HepG2 (cell line): Measurements from ENCODE around the gene BCL2A1. TPM values are rescaled to one million over a fixed set of nuclear protein-coding genes. Genes with fewer than 3 reads are reported as not detected.
"Not testable (repeated sequence)": the region's sequence is repeated elsewhere in the genome, so short reads cannot be mapped to it uniquely, and the experiment has no call there.

Experiments used
- ATAC-seq: fragments of 200-7000 bp; cut with Tn5 transposase; 3 replicates; pipeline ENCODE4 v1.9.1; 2020; ENCODE audit warnings: mild to moderate bottlenecking, moderate library complexity
- BruUV-seq: library from RNA; stranded (reverse); fragments of 400-500 nt; replicated peaks from 2 replicates; lab custom pipeline; 2021; lab: Mats Ljungman, UMichigan
- CTCF ChIA-PET: fragments of 300-600 bp; formaldehyde crosslinking; extraction: SDS; loops from one replicate; lab custom pipeline; 2021; ENCODE audit warnings: low total read pairs, inconsistent platforms, low intra/inter-chr PET ratio; lab: Yijun Ruan, JAX
- POLR2A ChIA-PET: fragments of 350-600 bp; sonication (Branson Sonifier 250); formaldehyde crosslinking; loops from one replicate; lab custom pipeline; 2020; ENCODE audit warnings: antibody characterized with exemption, inconsistent platforms; lab: Yijun Ruan, JAX
- DNase-seq: peaks from one replicate; pipeline ENCODE4 v3.0.0-alpha.2; 2015; ENCODE audit warnings: low spot score
- FAIRE-seq: peaks from 3 replicates; lab custom pipeline; 2011; peaks lifted over from hg19 to GRCh38; lab: Jason Lieb, UNC
- H2AFZ ChIP-seq: one replicate; pipeline ENCODE4 v1.6.1; 2011; ENCODE audit warnings: low read length, inconsistent platforms
- H3K27ac ChIP-seq: fragments of 300-600 bp; 3 replicates; pipeline ENCODE4 v1.8.0; 2011; ENCODE audit warnings: mixed run types, mild to moderate bottlenecking, mixed read lengths, low read length, inconsistent platforms; ENCODE audit not compliant: insufficient read depth; ENCODE audit errors: extremely low read length
- H3K27me3 ChIP-seq, 2 experiments: fragments of 200-600 bp in 1 of 2; 2 replicates in 1 of 2; 3 replicates in 1 of 2; pipeline versions ENCODE4 v1.6.0 to v1.8.0; 2011; ENCODE audit warnings: low read length in 2 of 2, mild to moderate bottlenecking in 2 of 2, moderate library complexity in 2 of 2, inconsistent platforms in 1 of 2; ENCODE audit not compliant: insufficient read depth in 2 of 2, control insufficient read depth in 1 of 2
- H3K36me3 ChIP-seq, 2 experiments: fragments of 200-600 bp in 1 of 2; replicated peaks in 1 of 2; 2 replicates in 1 of 2; 3 replicates in 1 of 2; pipeline versions ENCODE4 v1.5.1 to v1.8.0; 2011; ENCODE audit warnings: low read length in 2 of 2, inconsistent platforms in 1 of 2; ENCODE audit not compliant: insufficient read depth in 2 of 2, control insufficient read depth in 1 of 2
- H3K4me1 ChIP-seq: 2 replicates; pipeline ENCODE4 v1.5.1; 2012; ENCODE audit warnings: low read length, inconsistent platforms; ENCODE audit not compliant: insufficient read depth
- H3K4me2 ChIP-seq: 2 replicates; pipeline ENCODE4 v1.6.0; 2011; ENCODE audit warnings: low read depth, low read length, inconsistent platforms
- H3K4me3 ChIP-seq, 3 experiments: fragments of 200-600 bp in 1 of 3; sonication (generic), shearing (Covaris generic) in 1 of 3; replicated peaks in 1 of 3; 2 replicates each; pipeline ENCODE4 v1.5.1; 2011 to 2016; ENCODE audit warnings: low read length in 3 of 3, inconsistent platforms in 2 of 3, low read depth in 2 of 3, mild to moderate bottlenecking in 2 of 3, control low read depth in 1 of 3, mixed read lengths in 1 of 3; ENCODE audit not compliant: insufficient read depth in 1 of 3
- H3K79me2 ChIP-seq: one replicate; pipeline ENCODE4 v1.6.1; 2011; ENCODE audit warnings: low read length, inconsistent platforms; ENCODE audit not compliant: insufficient read depth
- H3K9ac ChIP-seq: 2 replicates; pipeline ENCODE4 v1.6.0; 2011; ENCODE audit warnings: mild to moderate bottlenecking, low read depth, low read length, inconsistent platforms; ENCODE audit not compliant: insufficient read depth
- H3K9me3 ChIP-seq: 2 replicates; pipeline ENCODE4 v1.5.1; 2012; ENCODE audit warnings: mild to moderate bottlenecking, low read length
- H4K20me1 ChIP-seq: 2 replicates; pipeline ENCODE4 v1.6.0; 2011; ENCODE audit warnings: inconsistent platforms, mild to moderate bottlenecking, low read length, moderate library complexity; ENCODE audit not compliant: insufficient read depth
- NFYB ChIP-seq: sonication (generic); formaldehyde crosslinking; IDR thresholded peaks from 2 replicates; pipeline ENCODE4 v1.4.0; 2020; ENCODE audit warnings: missing genetic modification reagents
- NFYC ChIP-seq: IDR thresholded peaks from 2 replicates; pipeline ENCODE4 v1.6.1; 2016; ENCODE audit warnings: missing genetic modification reagents, missing compliant biosample characterization
- POGZ ChIP-seq: sonication (generic); formaldehyde crosslinking; IDR thresholded peaks from 2 replicates; pipeline ENCODE4 v1.4.0; 2020; ENCODE audit warnings: mild to moderate bottlenecking, missing genetic modification reagents
- POLR2A ChIP-seq, 2 experiments: IDR thresholded peaks; 2 replicates each; pipeline ENCODE4 v1.6.1; 2011; ENCODE audit warnings: low read depth in 2 of 2, low read length in 2 of 2, mild to moderate bottlenecking in 1 of 2, moderate library complexity in 1 of 2; ENCODE audit not compliant: insufficient read depth in 1 of 2
- SOX6 ChIP-seq, 2 experiments: fragments of 450-650 bp in 1 of 2; sonication (generic) in 1 of 2; formaldehyde crosslinking in 1 of 2; IDR thresholded peaks; 2 replicates each; pipeline versions ENCODE4 v1.4.0 to v1.6.1; 2017 to 2020; ENCODE audit warnings: antibody characterized with exemption in 1 of 2, mild to moderate bottlenecking in 1 of 2, missing genetic modification reagents in 1 of 2
- ZMYM4 ChIP-seq: sonication (generic); formaldehyde crosslinking; IDR thresholded peaks from 2 replicates; pipeline ENCODE4 v1.8.1; 2023; ENCODE audit warnings: mild to moderate bottlenecking, missing genetic modification reagents
- WGBS: methylation state at CpG from one replicate; pipeline ENCODE4 v1.1.6; 2017; ENCODE audit warnings: low lambda C conversion rate; 5-methylcytosine and 5-hydroxymethylcytosine counted together
- in situ Hi-C: cut with HindIII; loops from 2 replicates; pipeline ENCODE4 v1.10.0; 2017; ENCODE audit warnings: low pct_unique_long_range_greater_than_20kb; ENCODE audit not compliant: extremely low pct_ligation_motif_present
- intact Hi-C: fragments of 100-400 bp; cut with micrococcal nuclease; formaldehyde crosslinking; loops from one replicate; pipeline ENCODE4 v1.10.0; 2022; ENCODE audit not compliant: unreplicated experiment
- polyA plus RNA-seq, 8 experiments: library from polyadenylated mRNA; depleted of rRNA in 3 of 8; stranded (reverse) in 7 of 8; unstranded in 1 of 8; fragments of >200 nt; fragmentation: Illumina TruSeq in 4 of 8; extraction: Trizol in 4 of 8; gene quantifications; 2 replicates each; pipeline versions ENCODE4 v1.2.1 to v1.2.3, GENCODE V29; 2011 to 2016; ENCODE audit warnings: low read depth in 4 of 8, missing spikeins in 1 of 8, mixed read lengths in 1 of 8; ENCODE audit not compliant: insufficient read depth in 1 of 8
- total RNA-seq, 5 experiments: library from RNA; depleted of rRNA; stranded (reverse); fragments of >200 nt; fragmentation: Illumina TruSeq; extraction: Trizol; gene quantifications; 2 replicates each; pipeline ENCODE4 v1.2.3, GENCODE V29; 2016; ENCODE audit warnings: low read depth in 1 of 5
- TF ChIP-seq, protein P1 (sequence below): sonication (generic); formaldehyde crosslinking; conservative IDR thresholded peaks from 2 replicates; pipeline ENCODE4 v1.4.0; 2020; ENCODE audit warnings: mild to moderate bottlenecking, missing genetic modification reagents, moderate library complexity
- TF ChIP-seq, protein P2 (sequence below): sonication (generic); formaldehyde crosslinking; IDR thresholded peaks from 2 replicates; pipeline ENCODE4 v1.4.0; 2020; ENCODE audit warnings: missing genetic modification reagents, borderline replicate concordance
- TF ChIP-seq, protein P3 (sequence below): sonication (generic); formaldehyde crosslinking; IDR thresholded peaks from 2 replicates; pipeline ENCODE4 v1.4.0; 2020; ENCODE audit warnings: missing genetic modification reagents

BCL2A1 gene
- total and polyA plus RNA-seq, 2 of the 13 experiments (the other 11 are each of a cell fraction or from before 2014, with no cell fraction given) = 0.08 to 0.31 TPM

DNA sequence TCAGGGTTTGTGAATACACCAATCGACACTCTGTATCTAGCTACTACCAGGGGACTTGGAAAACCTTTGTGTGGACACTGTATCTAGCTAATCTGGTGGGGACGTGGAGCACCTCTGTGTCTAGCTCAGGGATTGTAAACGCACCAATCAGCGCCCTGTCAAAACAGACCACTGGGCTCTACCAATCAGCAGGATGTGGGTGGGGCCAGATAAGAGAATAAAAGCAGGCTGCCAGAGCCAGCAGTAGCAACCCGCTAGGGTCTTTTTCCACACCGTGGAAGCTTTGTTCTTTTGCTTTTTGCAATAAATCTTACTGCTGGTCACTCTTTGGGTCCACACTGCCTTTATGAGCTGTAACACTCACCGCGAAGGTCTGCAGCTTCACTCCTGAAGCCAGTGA lies 46.1 kb upstream of the BCL2A1 start:
- H3K9ac ChIP-seq; H2AFZ ChIP-seq; H4K20me1 ChIP-seq; H3K4me2 ChIP-seq; CTCF ChIA-PET; TF ChIP-seq SOX6 (IDR thresholded peaks at IDR 0.05): not testable (repeated sequence)
- peaks cover 31% of the 10 kb centered on the region for H3K4me1 ChIP-seq
- 64% methylated on average over 5 of the region's 8 CpGs for WGBS
- TF ChIP-seq SOX6 (CRISPR knock-in tag; IDR thresholded peaks at IDR 0.05) (peak; percentile 14; the same call in 1 of the 2 replicates), ZMYM4 (CRISPR knock-in tag) (peak; percentile 94), NFYC (CRISPR knock-in tag) (peak; percentile 67), NFYB (CRISPR knock-in tag) (peak; percentile 72), POLR2A (IDR thresholded peaks at IDR 0.05; ENCODE audit: insufficient read depth in 1 of 2, low read depth in 2 of 2, low read length in 2 of 2) (peak in 1 of 2 experiments; percentile 31; a peak in 1 of 4 replicates), POGZ (CRISPR knock-in tag) (peak; percentile 59)
- TF ChIP-seq, protein P1, sequence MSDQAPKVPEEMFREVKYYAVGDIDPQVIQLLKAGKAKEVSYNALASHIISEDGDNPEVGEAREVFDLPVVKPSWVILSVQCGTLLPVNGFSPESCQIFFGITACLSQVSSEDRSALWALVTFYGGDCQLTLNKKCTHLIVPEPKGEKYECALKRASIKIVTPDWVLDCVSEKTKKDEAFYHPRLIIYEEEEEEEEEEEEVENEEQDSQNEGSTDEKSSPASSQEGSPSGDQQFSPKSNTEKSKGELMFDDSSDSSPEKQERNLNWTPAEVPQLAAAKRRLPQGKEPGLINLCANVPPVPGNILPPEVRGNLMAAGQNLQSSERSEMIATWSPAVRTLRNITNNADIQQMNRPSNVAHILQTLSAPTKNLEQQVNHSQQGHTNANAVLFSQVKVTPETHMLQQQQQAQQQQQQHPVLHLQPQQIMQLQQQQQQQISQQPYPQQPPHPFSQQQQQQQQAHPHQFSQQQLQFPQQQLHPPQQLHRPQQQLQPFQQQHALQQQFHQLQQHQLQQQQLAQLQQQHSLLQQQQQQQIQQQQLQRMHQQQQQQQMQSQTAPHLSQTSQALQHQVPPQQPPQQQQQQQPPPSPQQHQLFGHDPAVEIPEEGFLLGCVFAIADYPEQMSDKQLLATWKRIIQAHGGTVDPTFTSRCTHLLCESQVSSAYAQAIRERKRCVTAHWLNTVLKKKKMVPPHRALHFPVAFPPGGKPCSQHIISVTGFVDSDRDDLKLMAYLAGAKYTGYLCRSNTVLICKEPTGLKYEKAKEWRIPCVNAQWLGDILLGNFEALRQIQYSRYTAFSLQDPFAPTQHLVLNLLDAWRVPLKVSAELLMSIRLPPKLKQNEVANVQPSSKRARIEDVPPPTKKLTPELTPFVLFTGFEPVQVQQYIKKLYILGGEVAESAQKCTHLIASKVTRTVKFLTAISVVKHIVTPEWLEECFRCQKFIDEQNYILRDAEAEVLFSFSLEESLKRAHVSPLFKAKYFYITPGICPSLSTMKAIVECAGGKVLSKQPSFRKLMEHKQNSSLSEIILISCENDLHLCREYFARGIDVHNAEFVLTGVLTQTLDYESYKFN (CRISPR knock-in tag) = 0 out of 2 replicates have a peak, but pooled peaks have one; percentile 24
- TF ChIP-seq, protein P2, sequence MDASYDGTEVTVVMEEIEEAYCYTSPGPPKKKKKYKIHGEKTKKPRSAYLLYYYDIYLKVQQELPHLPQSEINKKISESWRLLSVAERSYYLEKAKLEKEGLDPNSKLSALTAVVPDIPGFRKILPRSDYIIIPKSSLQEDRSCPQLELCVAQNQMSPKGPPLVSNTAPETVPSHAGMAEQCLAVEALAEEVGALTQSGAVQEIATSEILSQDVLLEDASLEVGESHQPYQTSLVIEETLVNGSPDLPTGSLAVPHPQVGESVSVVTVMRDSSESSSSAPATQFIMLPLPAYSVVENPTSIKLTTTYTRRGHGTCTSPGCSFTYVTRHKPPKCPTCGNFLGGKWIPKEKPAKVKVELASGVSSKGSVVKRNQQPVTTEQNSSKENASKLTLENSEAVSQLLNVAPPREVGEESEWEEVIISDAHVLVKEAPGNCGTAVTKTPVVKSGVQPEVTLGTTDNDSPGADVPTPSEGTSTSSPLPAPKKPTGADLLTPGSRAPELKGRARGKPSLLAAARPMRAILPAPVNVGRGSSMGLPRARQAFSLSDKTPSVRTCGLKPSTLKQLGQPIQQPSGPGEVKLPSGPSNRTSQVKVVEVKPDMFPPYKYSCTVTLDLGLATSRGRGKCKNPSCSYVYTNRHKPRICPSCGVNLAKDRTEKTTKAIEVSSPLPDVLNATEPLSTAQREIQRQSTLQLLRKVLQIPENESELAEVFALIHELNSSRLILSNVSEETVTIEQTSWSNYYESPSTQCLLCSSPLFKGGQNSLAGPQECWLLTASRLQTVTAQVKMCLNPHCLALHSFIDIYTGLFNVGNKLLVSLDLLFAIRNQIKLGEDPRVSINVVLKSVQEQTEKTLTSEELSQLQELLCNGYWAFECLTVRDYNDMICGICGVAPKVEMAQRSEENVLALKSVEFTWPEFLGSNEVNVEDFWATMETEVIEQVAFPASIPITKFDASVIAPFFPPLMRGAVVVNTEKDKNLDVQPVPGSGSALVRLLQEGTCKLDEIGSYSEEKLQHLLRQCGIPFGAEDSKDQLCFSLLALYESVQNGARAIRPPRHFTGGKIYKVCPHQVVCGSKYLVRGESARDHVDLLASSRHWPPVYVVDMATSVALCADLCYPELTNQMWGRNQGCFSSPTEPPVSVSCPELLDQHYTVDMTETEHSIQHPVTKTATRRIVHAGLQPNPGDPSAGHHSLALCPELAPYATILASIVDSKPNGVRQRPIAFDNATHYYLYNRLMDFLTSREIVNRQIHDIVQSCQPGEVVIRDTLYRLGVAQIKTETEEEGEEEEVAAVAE (CRISPR knock-in tag) = 0 out of 2 replicates have a peak, but pooled peaks have one; percentile 36
- TF ChIP-seq, protein P3, sequence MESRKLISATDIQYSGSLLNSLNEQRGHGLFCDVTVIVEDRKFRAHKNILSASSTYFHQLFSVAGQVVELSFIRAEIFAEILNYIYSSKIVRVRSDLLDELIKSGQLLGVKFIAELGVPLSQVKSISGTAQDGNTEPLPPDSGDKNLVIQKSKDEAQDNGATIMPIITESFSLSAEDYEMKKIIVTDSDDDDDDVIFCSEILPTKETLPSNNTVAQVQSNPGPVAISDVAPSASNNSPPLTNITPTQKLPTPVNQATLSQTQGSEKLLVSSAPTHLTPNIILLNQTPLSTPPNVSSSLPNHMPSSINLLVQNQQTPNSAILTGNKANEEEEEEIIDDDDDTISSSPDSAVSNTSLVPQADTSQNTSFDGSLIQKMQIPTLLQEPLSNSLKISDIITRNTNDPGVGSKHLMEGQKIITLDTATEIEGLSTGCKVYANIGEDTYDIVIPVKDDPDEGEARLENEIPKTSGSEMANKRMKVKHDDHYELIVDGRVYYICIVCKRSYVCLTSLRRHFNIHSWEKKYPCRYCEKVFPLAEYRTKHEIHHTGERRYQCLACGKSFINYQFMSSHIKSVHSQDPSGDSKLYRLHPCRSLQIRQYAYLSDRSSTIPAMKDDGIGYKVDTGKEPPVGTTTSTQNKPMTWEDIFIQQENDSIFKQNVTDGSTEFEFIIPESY = peak; percentile 61; the same call in 1 of the 2 replicates
- TF ChIP-seq, all 625 proteins: peak for 9; not testable (repeated sequence) for 616
- FAIRE-seq, BruUV-seq, H3K27ac ChIP-seq, H3K79me2 ChIP-seq, DNase-seq, H3K27me3 ChIP-seq, H3K4me3 ChIP-seq, H3K9me3 ChIP-seq, intact Hi-C loops, H3K36me3 ChIP-seq: not testable (repeated sequence)
- POLR2A ChIA-PET = interaction anchor here (1.2 kb wide), 1 partner anchor 10 kb away, joined by 6 read pairs; no protein-coding TSS in a partner anchor
- in situ Hi-C loops = loop anchor here (25.0 kb wide), 1 partner anchor 295 kb away; no protein-coding TSS in a partner anchor
- ATAC-seq = peak; percentile 30; the same call in 1 of the 3 replicates
